Measurements from ENCODE around the gene MUC22.
"Not testable (repeated sequence)": the region's sequence is repeated elsewhere in the genome, so short reads cannot be mapped to it uniquely, and the experiment has no call there.

MUC22 gene

DNA sequence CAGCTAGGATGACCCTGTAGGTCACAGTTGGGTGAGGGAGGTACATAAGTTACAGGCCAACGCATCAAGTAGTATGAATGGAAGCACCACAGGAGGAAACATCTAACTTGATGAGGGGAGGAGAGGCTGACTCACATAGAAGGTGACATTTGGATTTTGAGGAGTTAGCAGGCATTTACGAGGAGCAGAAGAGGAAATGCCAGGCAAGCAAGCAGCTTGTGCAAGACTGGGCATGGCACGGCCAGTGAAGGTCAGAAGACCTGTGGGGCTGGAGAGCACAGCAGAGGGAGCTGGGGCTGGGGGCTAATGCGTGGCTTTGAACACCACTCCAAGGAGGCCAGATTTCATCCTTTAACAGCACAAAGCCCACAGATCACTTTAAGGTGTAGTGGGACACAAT, 37.8 kb downstream of the MUC22 start:
- TF ChIP-seq EZH2phosphoT487 (IDR thresholded peaks at IDR 0.05; ENCODE audit: low read depth) = no peak
- no peaks in the 10 kb centered on the region for H4K20me1 ChIP-seq (ENCODE audit: insufficient read depth, low read length)
- H2AFZ ChIP-seq (ENCODE audit: low read depth, low read length) = no peak overlapping the region
- H3K36me3 ChIP-seq (replicated peaks; ENCODE audit: low read depth, low read length) = no peaks in the 10 kb centered on the region
- no peaks in the 10 kb centered on the region for H3K79me2 ChIP-seq (ENCODE audit: low read length)
- no peak overlapping the region for H3K9ac ChIP-seq (ENCODE audit: low read length)
- H3K4me2 ChIP-seq (ENCODE audit: low read length) = no peak overlapping the region
- H3K27me3 ChIP-seq (ENCODE audit: low read depth, low read length) = peaks cover 18% of the 10 kb centered on the region
- no peak overlapping the region for H3K27ac ChIP-seq (ENCODE audit: low read length)
- peaks cover 5% of the 10 kb centered on the region for H3K4me1 ChIP-seq (ENCODE audit: low read length)
- H3K9me3 ChIP-seq (ENCODE audit: insufficient read depth, low read length) = no peaks in the 10 kb centered on the region
- no peak overlapping the region for H3K4me3 ChIP-seq (ENCODE audit: low read length)

DNA sequence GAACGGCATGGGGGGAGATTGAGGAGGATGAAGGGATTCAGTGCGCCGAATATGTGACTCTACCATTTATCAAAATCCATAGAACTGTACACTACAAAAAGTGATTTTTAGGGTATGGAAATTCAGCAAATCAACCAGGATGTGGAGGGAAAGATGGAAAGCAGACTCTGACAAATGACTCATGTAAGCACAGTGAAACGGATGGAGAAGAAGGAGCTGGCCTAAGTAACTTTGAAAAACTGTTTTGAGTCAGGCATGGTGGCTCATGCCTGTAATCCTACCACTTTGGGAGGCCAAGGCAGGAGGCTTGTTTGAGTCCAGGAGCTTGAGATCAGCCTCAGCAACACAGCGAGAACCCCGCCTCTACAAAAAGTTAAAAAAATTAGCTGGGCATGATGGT, 39.2 kb downstream of the MUC22 start:
- no peak overlapping the region for H3K4me3 ChIP-seq (ENCODE audit: low read length)
- H3K79me2 ChIP-seq (ENCODE audit: low read length) = no peaks in the 10 kb centered on the region
- H3K27ac ChIP-seq (ENCODE audit: low read length) = no peak overlapping the region
- H3K4me1 ChIP-seq (ENCODE audit: low read length) = no peaks in the 10 kb centered on the region
- H4K20me1 ChIP-seq (ENCODE audit: insufficient read depth, low read length) = no peaks in the 10 kb centered on the region
- no peak overlapping the region for H3K4me2 ChIP-seq (ENCODE audit: low read length)
- H3K36me3 ChIP-seq (replicated peaks; ENCODE audit: low read depth, low read length) = no peaks in the 10 kb centered on the region
- H3K27me3 ChIP-seq (ENCODE audit: low read depth, low read length) = peaks cover 12% of the 10 kb centered on the region; the same call in 1 of the 2 replicates
- H2AFZ ChIP-seq (ENCODE audit: low read depth, low read length) = no peak overlapping the region
- TF ChIP-seq, protein P1, sequence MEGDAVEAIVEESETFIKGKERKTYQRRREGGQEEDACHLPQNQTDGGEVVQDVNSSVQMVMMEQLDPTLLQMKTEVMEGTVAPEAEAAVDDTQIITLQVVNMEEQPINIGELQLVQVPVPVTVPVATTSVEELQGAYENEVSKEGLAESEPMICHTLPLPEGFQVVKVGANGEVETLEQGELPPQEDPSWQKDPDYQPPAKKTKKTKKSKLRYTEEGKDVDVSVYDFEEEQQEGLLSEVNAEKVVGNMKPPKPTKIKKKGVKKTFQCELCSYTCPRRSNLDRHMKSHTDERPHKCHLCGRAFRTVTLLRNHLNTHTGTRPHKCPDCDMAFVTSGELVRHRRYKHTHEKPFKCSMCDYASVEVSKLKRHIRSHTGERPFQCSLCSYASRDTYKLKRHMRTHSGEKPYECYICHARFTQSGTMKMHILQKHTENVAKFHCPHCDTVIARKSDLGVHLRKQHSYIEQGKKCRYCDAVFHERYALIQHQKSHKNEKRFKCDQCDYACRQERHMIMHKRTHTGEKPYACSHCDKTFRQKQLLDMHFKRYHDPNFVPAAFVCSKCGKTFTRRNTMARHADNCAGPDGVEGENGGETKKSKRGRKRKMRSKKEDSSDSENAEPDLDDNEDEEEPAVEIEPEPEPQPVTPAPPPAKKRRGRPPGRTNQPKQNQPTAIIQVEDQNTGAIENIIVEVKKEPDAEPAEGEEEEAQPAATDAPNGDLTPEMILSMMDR (IDR thresholded peaks at IDR 0.05; ENCODE audit: low read depth, low read length) = no peak
- no peak for TF ChIP-seq EZH2phosphoT487 (IDR thresholded peaks at IDR 0.05; ENCODE audit: low read depth)
- H3K9ac ChIP-seq (ENCODE audit: low read length) = no peak overlapping the region
- no peaks in the 10 kb centered on the region for H3K9me3 ChIP-seq (ENCODE audit: insufficient read depth, low read length)

GRCh38 chr6:31053187-31053586, 42.9 kb downstream of the MUC22 start:
- H3K27me3 ChIP-seq (ENCODE audit: low read depth, low read length); H3K9me3 ChIP-seq (ENCODE audit: insufficient read depth, low read length); H3K9ac ChIP-seq (ENCODE audit: low read length); H3K4me1 ChIP-seq (ENCODE audit: low read length); H3K4me2 ChIP-seq (ENCODE audit: low read length); H4K20me1 ChIP-seq (ENCODE audit: insufficient read depth, low read length); H3K79me2 ChIP-seq (ENCODE audit: low read length); H3K27ac ChIP-seq (ENCODE audit: low read length); H3K36me3 ChIP-seq (replicated peaks; ENCODE audit: low read depth, low read length); H3K4me3 ChIP-seq (ENCODE audit: low read length); H2AFZ ChIP-seq (ENCODE audit: low read depth, low read length): not testable (repeated sequence)

- Histone ChIP-seq H3K36me3 (replicated peaks; ENCODE audit: low read depth, low read length) (no peaks in the 10 kb centered on the region), H3K4me3 (ENCODE audit: low read length) (no peak overlapping the region), H3K27ac (ENCODE audit: low read length) (no peak overlapping the region), H3K4me1 (ENCODE audit: low read length) (no peaks in the 10 kb centered on the region), H3K27me3 (ENCODE audit: low read depth, low read length) (no peaks in the 10 kb centered on the region), H3K9ac (ENCODE audit: low read length) (no peak overlapping the region), H3K79me2 (ENCODE audit: low read length) (no peaks in the 10 kb centered on the region), H4K20me1 (ENCODE audit: insufficient read depth, low read length) (no peaks in the 10 kb centered on the region), H3K9me3 (ENCODE audit: insufficient read depth, low read length) (no peaks in the 10 kb centered on the region), H2AFZ (ENCODE audit: low read depth, low read length) (no peak overlapping the region), H3K4me2 (ENCODE audit: low read length) (no peak overlapping the region)
- no peak for TF ChIP-seq EZH2phosphoT487 (IDR thresholded peaks at IDR 0.05; ENCODE audit: low read depth)
- TF ChIP-seq, protein P1 (IDR thresholded peaks at IDR 0.05; ENCODE audit: low read depth, low read length) = no peak
Observed at GRCh38 chr6:31053873-31054272, 43.6 kb downstream of the MUC22 start.

DNA sequence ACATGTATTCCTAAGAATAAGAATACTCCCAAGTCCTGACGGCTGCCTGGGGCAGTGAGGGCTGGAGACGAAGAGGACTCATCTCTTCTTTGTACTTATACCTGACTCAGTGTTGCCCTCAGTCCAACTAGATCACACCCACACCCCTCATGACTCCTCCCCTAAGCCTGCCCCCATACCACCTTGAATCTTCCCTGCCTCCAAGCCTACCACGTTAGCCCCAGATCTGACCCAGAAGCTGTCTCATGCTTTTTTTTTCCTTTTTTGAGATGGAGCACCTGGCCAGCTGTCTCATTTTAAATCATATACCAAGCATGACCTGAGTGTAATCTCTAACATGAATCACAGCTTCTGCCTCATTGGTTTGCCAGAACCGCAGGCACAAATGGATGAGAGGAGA, 45.2 kb downstream of the MUC22 start:
- H3K9me3 ChIP-seq (ENCODE audit: insufficient read depth, low read length) = no peaks in the 10 kb centered on the region
- H4K20me1 ChIP-seq (ENCODE audit: insufficient read depth, low read length) = no peaks in the 10 kb centered on the region
- H3K27ac ChIP-seq (ENCODE audit: low read length) = no peak overlapping the region
- H3K79me2 ChIP-seq (ENCODE audit: low read length) = no peaks in the 10 kb centered on the region
- no peak for TF ChIP-seq EZH2phosphoT487 (IDR thresholded peaks at IDR 0.05; ENCODE audit: low read depth)
- TF ChIP-seq, protein P1 (IDR thresholded peaks at IDR 0.05; ENCODE audit: low read depth, low read length) = no peak
- no peaks in the 10 kb centered on the region for H3K4me1 ChIP-seq (ENCODE audit: low read length)
- H2AFZ ChIP-seq (ENCODE audit: low read depth, low read length) = no peak overlapping the region
- no peaks in the 10 kb centered on the region for H3K36me3 ChIP-seq (replicated peaks; ENCODE audit: low read depth, low read length)
- no peaks in the 10 kb centered on the region for H3K27me3 ChIP-seq (ENCODE audit: low read depth, low read length)
- no peak overlapping the region for H3K4me2 ChIP-seq (ENCODE audit: low read length)
- no peak overlapping the region for H3K9ac ChIP-seq (ENCODE audit: low read length)
- H3K4me3 ChIP-seq (ENCODE audit: low read length) = no peak overlapping the region

All from OCI-LY3 (cell line).